Tibial nerve (tissue), 4 donors: Measurements from ENCODE around the gene SH3RF3.

Experiments
- EP300 ChIP-seq, 2 donors: sonication (generic); formaldehyde crosslinking; IDR thresholded peaks; one replicate each; pipeline ENCODE4 v1.6.1; 2017; ENCODE audit warnings: antibody characterized with exemption in 2 of 2, mild to moderate bottlenecking in 1 of 2
- TF ChIP-seq, protein P1 (sequence below), 5 experiments: fragments of 200-600 bp in 3 of 5; fragments of 450-650 bp in 2 of 5; sonication (generic) in 3 of 5; IDR thresholded peaks; one replicate each; pipeline ENCODE4 v1.5.1; 2016 to 2019; ENCODE audit warnings: antibody characterized with exemption in 5 of 5, mild to moderate bottlenecking in 3 of 5, moderate library complexity in 2 of 5

- TF ChIP-seq EP300 (IDR thresholded peaks at IDR 0.05), result no peak
- TF ChIP-seq, protein P1, sequence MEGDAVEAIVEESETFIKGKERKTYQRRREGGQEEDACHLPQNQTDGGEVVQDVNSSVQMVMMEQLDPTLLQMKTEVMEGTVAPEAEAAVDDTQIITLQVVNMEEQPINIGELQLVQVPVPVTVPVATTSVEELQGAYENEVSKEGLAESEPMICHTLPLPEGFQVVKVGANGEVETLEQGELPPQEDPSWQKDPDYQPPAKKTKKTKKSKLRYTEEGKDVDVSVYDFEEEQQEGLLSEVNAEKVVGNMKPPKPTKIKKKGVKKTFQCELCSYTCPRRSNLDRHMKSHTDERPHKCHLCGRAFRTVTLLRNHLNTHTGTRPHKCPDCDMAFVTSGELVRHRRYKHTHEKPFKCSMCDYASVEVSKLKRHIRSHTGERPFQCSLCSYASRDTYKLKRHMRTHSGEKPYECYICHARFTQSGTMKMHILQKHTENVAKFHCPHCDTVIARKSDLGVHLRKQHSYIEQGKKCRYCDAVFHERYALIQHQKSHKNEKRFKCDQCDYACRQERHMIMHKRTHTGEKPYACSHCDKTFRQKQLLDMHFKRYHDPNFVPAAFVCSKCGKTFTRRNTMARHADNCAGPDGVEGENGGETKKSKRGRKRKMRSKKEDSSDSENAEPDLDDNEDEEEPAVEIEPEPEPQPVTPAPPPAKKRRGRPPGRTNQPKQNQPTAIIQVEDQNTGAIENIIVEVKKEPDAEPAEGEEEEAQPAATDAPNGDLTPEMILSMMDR (IDR thresholded peaks at IDR 0.05), result no peak
These were observed 413.4 kb downstream of the SH3RF3 start for GRCh38 chr2:109542384-109542783.
